GM18499 (cell line): ENCODE results near the gene DMRT2.

Source experiments
- ATAC-seq: cut with Tn5 transposase; IDR thresholded peaks from one replicate; pipeline ENCODE4 v1.9.1; 2021; ENCODE audit warnings: moderate number of reproducible peaks; ENCODE audit not compliant: insufficient read depth, unreplicated experiment

The DMRT2 gene

DNA sequence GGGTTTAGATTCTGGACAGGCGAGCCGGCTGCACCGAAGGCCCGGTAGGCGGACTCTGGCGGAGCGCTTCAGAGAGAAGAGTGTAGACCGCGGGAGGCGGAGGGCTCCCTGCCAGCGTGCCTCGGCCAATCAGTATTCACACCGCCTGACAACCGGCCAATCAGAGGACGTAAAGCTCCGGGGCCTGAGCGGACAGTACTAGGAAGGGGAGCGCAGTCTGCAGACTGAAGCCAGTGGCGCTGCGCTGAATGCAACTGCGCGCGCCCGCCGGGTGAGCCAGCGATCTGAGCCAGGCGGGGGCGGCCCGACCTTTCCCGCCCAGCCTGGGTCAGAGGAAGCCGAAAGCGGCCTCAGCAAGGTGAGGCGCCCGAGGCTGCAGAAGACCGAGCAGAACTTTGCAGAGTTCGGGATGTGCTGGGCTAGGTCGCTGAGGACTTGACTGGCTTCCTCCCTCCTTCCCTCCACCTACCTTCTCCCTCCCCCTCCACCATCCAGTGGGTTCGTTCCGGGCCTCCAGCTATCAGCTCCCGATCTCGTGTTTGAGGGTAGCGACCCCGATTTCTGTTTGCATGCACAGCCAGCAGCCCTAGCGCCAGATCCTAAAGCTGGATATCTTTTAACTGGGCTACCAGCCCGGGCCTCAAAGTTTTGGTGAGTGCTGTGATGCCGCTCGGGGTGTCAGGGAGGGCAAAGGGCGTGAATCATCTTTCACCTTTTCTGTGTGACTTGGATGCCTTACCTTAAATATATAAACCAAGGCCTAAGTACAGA lies at the start of gene DMRT2:
Gene DMRT2, plus strand, starts transcription at position 233 of the 771 bp plus-strand sequence. CDS start 1,257 bp downstream, outside the sequence.
- no peak for ATAC-seq

DNA sequence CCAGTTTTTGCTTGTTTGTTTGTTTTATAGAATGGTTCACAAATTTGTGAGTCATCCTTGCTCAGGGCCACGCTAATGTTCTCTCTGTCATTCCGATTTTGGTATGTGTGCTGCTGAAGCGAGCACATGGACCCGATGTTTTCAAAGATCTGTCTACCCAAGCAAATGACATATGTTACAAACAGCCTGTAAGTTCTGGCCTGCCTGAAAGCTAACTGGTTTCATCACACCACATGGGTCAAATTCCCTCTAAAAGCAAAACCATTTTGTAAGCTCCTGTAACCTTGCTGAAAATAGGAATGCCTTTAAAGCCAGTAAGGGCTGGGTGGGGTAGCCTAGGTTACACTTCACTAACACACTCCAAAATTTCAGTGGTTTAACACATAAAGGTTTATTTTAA lies 48.3 kb upstream of the DMRT2 start:
- no peak for ATAC-seq

- no peak for ATAC-seq
Measured at GRCh38 chr9:1002678-1003077, 47.5 kb upstream of the DMRT2 start.

GRCh38 chr9:1005043-1005667 lies 45.0 kb upstream of the DMRT2 start:
- ATAC-seq, result no peak

GRCh38 chr9:1007312-1007711 lies 42.8 kb upstream of the DMRT2 start:
- ATAC-seq, result no peak

- no peak for ATAC-seq
Measured at GRCh38 chr9:1008216-1008615, 41.9 kb upstream of the DMRT2 start.

DNA sequence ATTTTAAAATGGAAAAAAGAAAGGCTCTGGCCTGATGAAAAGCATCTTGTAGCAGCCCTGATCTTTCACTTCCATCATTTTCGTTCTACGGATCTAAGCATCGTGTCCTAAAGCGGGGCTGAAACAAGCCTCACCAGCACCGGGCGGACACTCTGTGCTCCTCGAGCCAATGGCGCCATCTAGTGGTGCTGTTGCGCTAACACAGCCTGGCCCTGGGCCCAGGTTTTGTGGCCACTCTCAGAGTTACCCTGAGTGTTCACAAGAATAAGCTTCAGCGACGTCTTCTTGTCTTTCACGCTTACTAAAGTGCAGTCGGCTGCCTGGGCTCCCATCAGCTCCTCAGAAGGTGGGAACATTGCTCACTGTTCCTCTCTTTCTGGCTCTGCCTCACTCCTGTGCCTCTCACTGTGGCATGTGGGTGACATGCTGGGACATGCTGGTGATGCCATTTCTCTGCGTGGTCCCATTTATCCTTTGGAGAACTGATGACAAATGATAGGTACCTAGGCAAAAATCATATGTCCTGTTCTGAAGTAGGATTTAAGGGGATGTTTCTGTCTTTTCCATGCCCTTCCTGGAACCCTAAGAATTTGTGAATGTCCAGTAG lies 41.0 kb upstream of the DMRT2 start:
- peak; percentile 87 for ATAC-seq

GRCh38 chr9:1013021-1013420 lies 37.1 kb upstream of the DMRT2 start:
- ATAC-seq, result no peak

- ATAC-seq, result no peak
Measured at GRCh38 chr9:1014225-1014624, 35.9 kb upstream of the DMRT2 start.

DNA sequence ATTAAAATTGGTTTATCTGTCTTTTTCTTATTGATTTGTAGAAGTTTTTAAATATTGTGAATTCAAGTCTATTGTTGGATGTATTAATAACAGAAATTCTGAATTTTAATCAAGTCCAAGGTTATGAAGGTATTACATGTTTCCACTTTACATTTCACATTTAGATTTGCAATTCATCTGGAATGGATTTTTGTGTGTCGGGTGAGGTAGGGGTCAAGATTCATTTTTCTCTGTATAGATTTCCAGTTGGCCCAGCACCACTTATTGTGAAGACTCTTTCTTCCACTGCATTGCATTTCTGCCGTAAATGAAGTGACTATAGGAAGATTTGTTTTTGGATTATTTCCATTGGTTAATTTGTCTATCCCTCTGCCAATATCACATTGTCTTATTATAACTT lies 35.5 kb upstream of the DMRT2 start:
- ATAC-seq, result no peak

DNA sequence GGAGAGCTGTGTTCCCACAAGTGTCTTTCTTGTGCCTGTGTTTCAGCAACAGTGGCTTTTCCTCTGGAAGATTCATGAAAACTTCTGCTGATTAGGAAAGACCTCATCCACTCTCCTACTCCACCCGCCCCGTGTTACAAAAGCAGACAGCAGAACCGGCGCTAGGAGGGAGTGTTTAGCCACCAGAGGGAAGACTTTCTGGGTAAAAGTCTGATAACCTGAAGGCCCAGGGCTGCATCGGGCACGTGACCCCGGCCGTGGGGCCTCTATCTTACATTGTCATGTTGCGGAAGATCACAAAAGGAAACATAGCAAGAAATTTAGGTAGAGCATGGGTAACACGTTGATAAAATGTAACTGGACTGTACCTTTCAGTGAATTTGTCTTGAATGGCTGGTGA lies 32.0 kb upstream of the DMRT2 start:
- ATAC-seq, result no peak

DNA sequence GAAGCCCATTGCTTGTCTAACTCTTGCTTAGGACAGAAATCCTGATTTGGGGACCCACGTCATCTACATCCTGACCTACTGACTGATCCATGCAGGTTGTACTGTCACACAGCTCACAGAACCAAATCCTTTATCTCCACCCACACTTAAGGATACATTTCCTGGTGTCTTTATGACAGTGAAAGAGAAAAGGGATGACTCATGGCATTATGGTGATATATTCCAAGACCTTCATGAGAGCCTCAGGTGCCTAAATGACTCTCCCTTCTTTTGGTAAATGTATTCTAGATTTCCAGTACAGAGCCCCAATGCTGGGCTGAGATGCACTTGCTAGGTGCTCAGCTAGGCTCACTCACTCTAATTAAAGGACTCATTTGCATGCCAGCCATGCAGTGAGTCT lies 26.0 kb upstream of the DMRT2 start:
- no peak for ATAC-seq

DNA sequence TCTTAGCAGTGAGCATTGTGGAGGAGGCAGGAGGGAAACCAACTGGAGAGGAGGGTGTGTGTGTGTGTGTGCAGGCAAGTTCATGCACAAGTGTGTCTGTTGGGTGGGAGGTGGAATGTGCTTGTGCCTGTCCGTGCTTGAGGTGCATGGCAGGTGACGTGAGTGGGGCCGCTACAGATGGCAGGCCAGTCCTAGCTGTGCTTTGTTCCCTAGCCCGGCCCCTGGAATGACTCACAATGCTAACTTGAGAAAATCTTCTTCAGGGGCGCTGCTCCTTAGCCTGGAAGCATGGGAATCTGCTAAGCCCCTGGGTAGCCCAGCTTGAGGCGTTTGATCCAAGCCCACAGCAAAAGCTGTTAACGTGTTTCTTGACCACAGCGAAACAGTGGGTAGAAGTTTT lies 25.0 kb upstream of the DMRT2 start:
- ATAC-seq, result no peak

DNA sequence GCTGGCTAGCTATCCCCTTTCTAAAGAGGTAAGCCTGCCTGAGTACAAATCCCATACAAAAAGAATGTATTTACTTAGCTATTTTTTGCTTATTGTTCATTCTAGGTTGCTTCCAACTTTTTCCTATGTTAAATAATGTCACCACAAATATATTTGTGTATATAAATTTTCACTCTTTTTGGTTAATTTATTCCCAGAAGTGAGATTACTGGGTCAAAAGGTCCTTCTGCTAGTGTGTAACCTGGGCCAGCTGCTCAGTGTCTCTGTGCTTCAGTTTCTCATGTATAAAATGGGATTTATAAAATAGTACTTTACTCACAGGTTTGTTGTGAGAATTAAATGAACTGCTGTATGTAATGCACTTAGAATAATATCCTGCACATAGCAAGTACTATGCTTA lies 23.9 kb upstream of the DMRT2 start:
- no peak for ATAC-seq

- ATAC-seq, result no peak
Measured at GRCh38 chr9:1028501-1029190, 21.5 kb upstream of the DMRT2 start.

- ATAC-seq, result no peak
Measured at GRCh38 chr9:1031951-1032601, 18.1 kb upstream of the DMRT2 start.

DNA sequence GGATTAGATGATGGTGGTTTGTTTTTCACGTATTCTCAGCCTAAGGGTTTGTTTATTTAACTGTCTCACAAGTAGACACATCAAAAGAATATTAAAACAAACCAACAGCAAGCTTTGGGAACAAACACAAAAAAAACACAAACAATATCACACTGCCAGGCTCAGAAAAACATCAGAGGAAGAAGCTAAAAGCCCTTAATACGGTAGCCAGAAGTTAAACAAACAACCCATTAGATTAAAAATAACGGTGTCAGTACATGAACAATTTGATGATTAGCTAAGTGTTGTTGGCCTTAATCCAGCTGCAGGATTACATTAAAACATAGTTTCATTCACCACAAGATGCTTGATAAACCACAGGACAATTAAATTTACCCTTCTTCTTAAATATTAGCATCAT lies 15.9 kb upstream of the DMRT2 start:
- no peak for ATAC-seq

DNA sequence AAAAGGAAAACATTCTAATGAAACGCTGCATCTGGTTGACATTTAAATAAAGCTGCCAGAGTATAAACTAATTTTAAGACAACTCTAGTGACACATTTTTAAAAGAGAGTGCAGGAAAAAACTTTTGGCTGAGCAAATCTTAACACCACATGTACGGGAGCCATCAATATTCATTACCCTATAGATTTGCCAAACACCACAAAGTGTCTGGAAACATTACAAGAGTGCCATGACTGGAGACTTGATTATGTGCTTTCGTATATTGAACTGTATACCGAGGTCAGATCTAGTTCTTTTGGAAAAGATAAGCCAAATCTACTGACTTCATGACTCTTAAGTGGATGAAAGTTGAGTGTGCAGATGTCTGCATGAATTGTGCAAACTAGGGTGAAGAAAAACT lies 10.6 kb upstream of the DMRT2 start:
- ATAC-seq, result no peak

DNA sequence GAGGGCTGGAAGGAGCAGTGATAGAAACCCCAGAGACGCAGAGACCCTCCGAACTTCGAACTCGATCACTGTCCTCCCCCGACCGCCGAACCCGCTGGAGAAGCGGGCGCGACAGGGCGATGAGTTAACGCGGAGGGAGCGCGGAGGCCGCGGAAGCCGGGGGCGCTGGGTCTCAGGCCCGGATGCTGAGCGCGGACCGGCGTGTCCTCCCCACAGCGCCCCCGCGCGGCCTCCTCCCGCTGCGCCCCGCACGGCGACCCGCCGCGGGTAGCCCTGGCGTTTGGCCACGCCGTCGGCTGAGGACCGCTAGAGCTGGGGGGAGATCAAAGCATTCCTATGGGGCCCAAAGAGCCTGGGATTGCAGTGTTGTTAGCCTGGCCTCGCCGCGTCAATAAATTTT lies 7.7 kb upstream of the DMRT2 start:
- ATAC-seq, result no peak

GRCh38 chr9:1044643-1045042 lies 5.5 kb upstream of the DMRT2 start:
- no peak for ATAC-seq
